NCI-H2081 treated with DMSO at 0.1 percent for 48 hours (cell line): ENCODE results near the gene TPD52L2.

ENCODE experiments used
- DNase-seq: peaks from one replicate; lab custom pipeline; 2025; lab: John Stamatoyannopoulos, UW

Gene TPD52L2

GRCh38 chr20:63864978-63865640 lies at the start of gene TPD52L2:
Gene TPD52L2, plus strand, starts transcription at chr20:63865270. Its CDS starts 96 bp downstream, at chr20:63865366.
- peak; percentile 98 for DNase-seq

GRCh38 chr20:63815615-63816253 lies 49.3 kb upstream of the TPD52L2 start:
- no peak for DNase-seq

DNA sequence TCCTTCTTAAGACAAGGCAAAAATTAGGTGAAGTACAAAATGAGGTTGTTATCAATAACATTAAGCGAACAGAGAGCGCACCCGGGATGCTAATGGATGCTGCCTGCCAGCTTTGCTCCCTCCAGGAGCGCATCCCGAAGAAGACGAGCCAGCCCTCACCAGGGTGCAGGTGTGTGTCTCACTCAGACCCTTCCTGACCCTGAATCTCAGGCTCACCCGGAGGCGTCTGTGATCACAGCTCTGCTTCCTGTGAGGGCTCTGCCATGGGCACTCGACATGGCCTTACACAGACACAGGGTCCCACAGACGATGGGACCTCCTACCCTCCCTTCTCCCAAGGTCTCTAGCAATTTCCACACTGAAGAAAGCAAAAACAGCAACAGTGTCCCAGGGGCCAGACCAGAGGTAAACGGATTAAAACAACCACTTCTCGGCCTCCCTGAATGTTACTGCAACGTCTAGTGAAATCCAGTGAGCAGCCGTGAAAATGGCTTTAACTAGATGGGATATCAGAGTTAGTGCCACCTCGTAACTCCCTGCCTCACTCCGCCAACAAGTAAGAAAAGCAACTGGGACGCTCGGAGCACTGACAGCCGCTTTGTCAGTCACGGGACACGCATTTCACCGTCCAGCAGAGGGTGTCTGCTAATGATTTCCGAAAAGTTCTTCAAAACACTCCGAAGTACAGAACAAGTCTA lies 45.7 kb upstream of the TPD52L2 start:
- no peak for DNase-seq

DNA sequence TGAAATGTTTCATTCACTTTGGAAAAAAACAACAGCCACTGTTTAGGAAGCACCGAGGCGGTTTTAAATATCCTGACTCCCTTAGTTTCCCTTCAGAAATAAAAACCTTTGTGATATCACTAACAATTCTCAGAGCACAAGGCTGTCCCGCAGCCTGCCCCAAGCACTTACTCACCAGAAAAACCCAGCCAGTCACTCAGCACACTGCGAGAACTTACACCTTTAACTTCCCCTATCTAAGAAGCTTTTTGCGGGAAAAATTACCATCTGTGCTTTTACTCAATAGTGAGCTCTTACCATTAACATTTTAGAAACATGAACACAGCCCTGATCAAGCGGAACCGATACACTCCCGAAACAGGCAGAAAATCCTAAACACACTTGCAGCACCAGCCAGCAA lies 43.3 kb upstream of the TPD52L2 start:
- no peak for DNase-seq

DNA sequence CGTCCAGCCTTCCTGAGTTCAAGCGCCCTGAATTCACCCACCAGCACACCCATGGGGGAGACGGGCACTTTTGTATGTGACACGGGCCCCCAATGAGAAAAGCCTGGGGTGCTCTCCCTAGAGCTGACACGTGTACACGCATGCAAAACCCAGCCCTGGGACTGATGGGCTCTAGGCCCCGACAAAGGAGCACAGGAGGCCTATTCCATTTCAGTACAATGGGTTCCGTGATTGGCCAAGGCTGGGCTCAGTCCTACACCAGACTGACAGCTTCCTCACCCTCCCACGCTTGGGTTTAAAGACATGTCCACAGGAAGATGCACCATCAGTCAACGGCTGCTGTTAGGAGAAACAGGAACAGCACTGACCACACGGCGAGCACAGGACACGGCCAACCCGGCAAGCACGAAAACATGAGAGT lies 42.8 kb upstream of the TPD52L2 start:
- no peak for DNase-seq

- DNase-seq, result no peak
Measured at GRCh38 chr20:63823691-63824311, 41.3 kb upstream of the TPD52L2 start.

DNA sequence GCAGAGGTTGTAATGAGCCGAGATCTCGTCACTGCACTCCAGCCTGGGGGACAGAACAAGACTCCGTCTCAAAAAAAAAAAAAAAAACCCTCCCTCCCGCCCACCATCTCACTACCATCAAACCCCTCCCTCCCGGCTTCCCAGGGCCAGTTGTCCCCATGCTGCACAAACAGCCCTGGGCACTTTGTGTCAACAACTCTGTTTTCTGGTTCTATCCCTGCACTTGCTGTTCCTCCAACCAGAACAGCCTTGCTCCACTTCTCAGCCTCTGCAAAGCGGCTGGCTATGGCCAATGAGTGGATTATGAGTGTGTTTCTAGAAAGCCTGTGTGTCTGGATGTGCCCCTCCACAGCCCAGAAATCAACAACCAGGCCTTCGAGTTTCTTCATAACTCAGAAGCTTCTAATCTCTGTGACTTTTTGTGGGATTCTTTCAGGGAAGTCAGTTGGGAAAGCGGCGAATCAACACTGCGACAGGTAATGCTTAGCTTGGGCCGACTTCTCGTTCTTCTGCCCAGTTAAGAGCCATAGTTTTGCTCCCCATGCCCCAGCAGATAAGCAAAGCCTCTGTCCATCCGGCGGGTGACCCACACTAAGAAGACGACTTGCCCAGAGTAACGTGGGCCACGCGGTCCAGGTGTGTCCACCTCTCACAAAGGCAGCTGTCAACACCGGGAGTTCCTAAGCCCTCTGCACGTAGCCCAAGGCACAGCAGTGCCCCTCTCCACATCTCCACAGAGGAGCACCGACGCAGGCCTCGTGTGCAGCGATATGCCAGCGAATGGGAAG lies 39.5 kb upstream of the TPD52L2 start:
- DNase-seq, result no peak

DNA sequence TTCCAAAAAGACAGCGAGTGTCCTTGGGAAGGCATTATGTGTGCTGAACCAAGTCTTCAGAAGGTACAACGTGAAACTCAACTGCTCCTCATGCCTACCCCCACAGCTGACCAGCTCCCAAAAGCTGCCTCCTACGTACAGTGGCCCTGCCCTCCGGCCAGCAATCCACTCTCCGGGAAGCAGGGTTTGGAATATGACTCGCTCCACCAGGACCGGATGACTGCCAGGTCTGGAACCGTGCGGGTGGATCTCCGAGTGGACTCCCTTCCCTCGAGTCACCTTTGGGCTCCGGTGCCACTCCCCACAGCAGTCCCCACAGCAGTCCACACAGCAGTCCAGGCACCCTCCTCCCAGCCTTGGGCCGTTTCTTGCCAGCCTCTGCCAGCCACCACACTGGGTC lies 38.3 kb upstream of the TPD52L2 start:
- DNase-seq, result no peak

GRCh38 chr20:63828124-63828523 lies 36.9 kb upstream of the TPD52L2 start:
- DNase-seq, result no peak

DNA sequence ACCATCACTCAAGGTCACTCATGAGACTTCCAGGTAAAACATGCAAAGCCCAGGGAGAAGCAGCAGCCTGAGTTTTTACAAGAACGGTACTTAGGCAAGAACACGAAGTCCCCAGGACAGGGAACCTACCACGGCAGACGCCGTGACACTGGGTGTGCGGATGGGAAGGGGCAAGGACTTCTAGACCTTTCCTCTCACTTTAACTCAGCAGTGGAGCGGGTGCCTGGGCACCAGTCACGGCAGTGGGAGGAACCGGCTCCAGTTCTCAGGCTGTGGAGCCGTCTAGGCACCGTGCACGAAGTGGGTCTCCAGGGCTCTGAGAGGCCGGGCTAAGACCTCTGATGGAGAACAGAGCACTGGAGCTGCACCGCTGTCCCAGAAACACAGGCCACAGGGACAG lies 36.5 kb upstream of the TPD52L2 start:
- DNase-seq, result no peak

GRCh38 chr20:63828951-63829350 lies 36.1 kb upstream of the TPD52L2 start:
- DNase-seq, result no peak

DNA sequence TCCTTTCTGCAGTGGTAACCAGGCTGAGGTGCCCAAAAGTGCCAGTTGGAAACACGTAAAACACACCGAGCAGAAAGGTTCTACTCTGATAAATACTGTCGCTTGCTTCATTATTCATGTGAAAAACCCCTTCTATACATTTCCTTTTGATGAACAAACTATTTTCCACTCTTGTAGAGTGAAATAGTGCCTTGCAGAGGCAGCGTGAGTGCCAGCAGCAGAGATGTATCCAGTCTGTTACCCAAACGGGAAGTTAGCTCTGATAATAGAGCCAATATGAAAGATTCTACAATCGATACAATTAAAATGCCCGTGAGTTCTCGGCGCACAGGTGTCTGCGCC lies 35.5 kb upstream of the TPD52L2 start:
- DNase-seq, result no peak

GRCh38 chr20:63829945-63830835 lies 34.9 kb upstream of the TPD52L2 start:
- no peak for DNase-seq

GRCh38 chr20:63830841-63831588 lies 34.1 kb upstream of the TPD52L2 start, which contains the start of gene ZBTB46:
Gene ZBTB46, minus strand, starts transcription at chr20:63831264. Its CDS starts 40,507 bp downstream, at chr20:63790757.
- no peak for DNase-seq

- DNase-seq, result no peak
Measured at GRCh38 chr20:63831646-63831992, 33.5 kb upstream of the TPD52L2 start.

GRCh38 chr20:63831993-63832686 lies 32.9 kb upstream of the TPD52L2 start:
- no peak for DNase-seq

GRCh38 chr20:63833776-63834490 lies 31.1 kb upstream of the TPD52L2 start:
- no peak for DNase-seq

GRCh38 chr20:63834491-63834880 lies 30.6 kb upstream of the TPD52L2 start:
- no peak for DNase-seq
